Activated T-cell treated with anti-CD3 and anti-CD28 coated beads, Interleukin-2, amount 50 U/mL, for 24 hours (primary cell): ENCODE data around the gene NPC2.
A peak's percentile ranks its signal among the peaks of the same experiment; 100 is the strongest.

Source experiments
- DNase-seq: peaks from one replicate; pipeline ENCODE4 v3.0.0-alpha.2; 2020
- H3K27ac Mint-ChIP-seq: 2 replicates; pipeline ENCODE4 v1.8.0; 2020; ENCODE audit warnings: mild to moderate bottlenecking, mixed read lengths
- H3K27me3 Mint-ChIP-seq: 2 replicates; pipeline ENCODE4 v1.8.0; 2020; ENCODE audit warnings: mixed read lengths
- H3K36me3 Mint-ChIP-seq: 2 replicates; pipeline ENCODE4 v1.8.0; 2020; ENCODE audit warnings: low read depth, mixed read lengths
- H3K4me1 Mint-ChIP-seq: 2 replicates; pipeline ENCODE4 v1.8.0; 2020; ENCODE audit warnings: low read depth, mixed read lengths
- H3K4me3 Mint-ChIP-seq: 2 replicates; pipeline ENCODE4 v1.8.0; 2020; ENCODE audit warnings: mild to moderate bottlenecking, moderate library complexity, mixed read lengths
- H3K9me3 Mint-ChIP-seq: 2 replicates; pipeline ENCODE4 v1.8.0; 2020; ENCODE audit warnings: mixed read lengths

NPC2 gene

GRCh38 chr14:74478996-74479635, 14.0 kb downstream of the NPC2 start:
- H3K27ac Mint-ChIP-seq, result no peak overlapping the region
- no peaks in the 10 kb centered on the region for H3K9me3 Mint-ChIP-seq
- no peak for DNase-seq
- H3K4me3 Mint-ChIP-seq, result no peak overlapping the region
- H3K36me3 Mint-ChIP-seq, result peaks cover 40% of the 10 kb centered on the region
- H3K27me3 Mint-ChIP-seq, result no peaks in the 10 kb centered on the region
- peaks cover 2% of the 10 kb centered on the region for H3K4me1 Mint-ChIP-seq

GRCh38 chr14:74476607-74477006, 16.5 kb downstream of the NPC2 start:
- Mint-ChIP-seq H3K27me3 (no peaks in the 10 kb centered on the region), H3K27ac (no peak overlapping the region), H3K9me3 (no peaks in the 10 kb centered on the region), H3K4me3 (no peak overlapping the region), H3K4me1 (peaks cover 2% of the 10 kb centered on the region), H3K36me3 (peaks cover 24% of the 10 kb centered on the region)
- DNase-seq, result no peak

DNA sequence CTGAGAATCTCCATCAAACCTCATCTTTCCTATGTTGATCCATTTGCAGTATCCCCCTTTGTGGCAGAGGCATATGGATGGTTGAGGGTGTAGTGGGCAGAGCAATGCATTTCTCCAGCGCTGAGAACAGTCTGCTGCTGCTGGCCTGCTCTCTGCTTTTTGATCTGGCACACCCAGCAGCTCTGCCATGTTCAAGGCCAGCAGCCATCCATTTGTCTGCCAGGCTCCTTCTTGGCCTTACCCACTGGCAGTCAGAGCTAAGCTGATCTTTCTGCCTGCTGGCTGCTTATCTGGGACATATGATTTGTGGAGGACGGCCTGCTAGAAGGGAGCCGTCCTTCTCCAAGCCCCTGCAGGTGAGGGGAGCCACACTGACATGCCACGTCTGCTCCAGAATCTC, 17.0 kb downstream of the NPC2 start:
- Mint-ChIP-seq H3K4me3 (no peak overlapping the region), H3K27ac (no peak overlapping the region), H3K36me3 (peaks cover 21% of the 10 kb centered on the region), H3K9me3 (no peaks in the 10 kb centered on the region), H3K4me1 (peaks cover 2% of the 10 kb centered on the region), H3K27me3 (no peaks in the 10 kb centered on the region)
- DNase-seq, result no peak

- H3K4me3 Mint-ChIP-seq, result no peak overlapping the region
- H3K4me1 Mint-ChIP-seq, result peaks cover 2% of the 10 kb centered on the region
- H3K9me3 Mint-ChIP-seq, result no peaks in the 10 kb centered on the region
- H3K27me3 Mint-ChIP-seq, result no peaks in the 10 kb centered on the region
- no peak for DNase-seq
- H3K27ac Mint-ChIP-seq, result no peak overlapping the region
- H3K36me3 Mint-ChIP-seq, result peaks cover 17% of the 10 kb centered on the region
Measured at GRCh38 chr14:74475678-74476077, 17.4 kb downstream of the NPC2 start.

DNA sequence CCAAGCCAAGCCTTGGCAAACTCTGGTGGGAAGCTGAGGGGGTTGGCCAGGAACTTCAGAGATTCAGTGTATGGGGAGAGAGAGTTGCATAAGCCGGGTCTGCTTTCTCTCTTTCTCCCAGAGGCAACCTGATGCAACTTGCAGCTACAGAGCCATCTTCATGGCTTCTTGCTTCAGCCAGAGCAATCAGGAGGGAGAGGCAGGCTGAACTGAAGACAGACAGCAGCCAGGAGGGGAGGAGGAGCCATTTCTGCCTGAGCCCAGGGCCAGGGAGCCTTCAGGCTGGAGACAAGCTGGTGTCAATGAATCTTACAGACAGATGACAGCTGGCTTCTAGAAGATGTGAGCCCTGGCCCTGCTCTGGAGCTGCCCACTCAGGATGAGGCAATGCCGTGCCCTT, 18.7 kb downstream of the NPC2 start:
- Mint-ChIP-seq H3K27me3 (no peaks in the 10 kb centered on the region), H3K4me1 (peaks cover 2% of the 10 kb centered on the region), H3K27ac (no peak overlapping the region), H3K36me3 (peaks cover 4% of the 10 kb centered on the region), H3K4me3 (no peak overlapping the region), H3K9me3 (no peaks in the 10 kb centered on the region)
- DNase-seq, result no peak

GRCh38 chr14:74472601-74473000, 20.5 kb downstream of the NPC2 start:
- Mint-ChIP-seq H3K27me3 (no peaks in the 10 kb centered on the region), H3K27ac (no peak overlapping the region), H3K4me3 (no peak overlapping the region), H3K9me3 (no peaks in the 10 kb centered on the region), H3K36me3 (no peaks in the 10 kb centered on the region), H3K4me1 (peaks cover 2% of the 10 kb centered on the region)
- DNase-seq, result no peak

- H3K9me3 Mint-ChIP-seq, result no peaks in the 10 kb centered on the region
- H3K4me3 Mint-ChIP-seq, result no peak overlapping the region
- no peak for DNase-seq
- H3K27me3 Mint-ChIP-seq, result no peaks in the 10 kb centered on the region
- H3K36me3 Mint-ChIP-seq, result no peaks in the 10 kb centered on the region
- H3K4me1 Mint-ChIP-seq, result no peaks in the 10 kb centered on the region
- no peak overlapping the region for H3K27ac Mint-ChIP-seq
Measured at GRCh38 chr14:74469548-74470518, 23.3 kb downstream of the NPC2 start.

DNA sequence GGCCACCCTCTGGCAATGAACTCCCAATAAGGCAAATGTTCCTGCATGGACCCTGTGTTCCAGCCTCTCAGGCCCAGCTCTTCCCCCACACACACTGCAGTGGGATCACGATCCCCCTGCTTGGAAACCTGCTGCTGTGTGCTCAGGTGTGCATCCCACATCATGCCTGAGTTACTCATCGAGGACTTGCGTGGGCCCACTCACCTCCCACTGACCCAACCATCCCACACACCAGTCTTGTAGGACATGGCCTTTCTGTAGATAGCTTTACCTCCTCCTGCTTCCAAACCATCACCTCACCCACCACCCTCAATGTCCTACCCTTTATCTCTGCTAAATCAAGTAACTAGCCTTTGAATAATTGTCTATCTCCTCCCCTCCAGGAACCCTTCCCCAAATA, 24.6 kb downstream of the NPC2 start:
- H3K4me1 Mint-ChIP-seq, result no peaks in the 10 kb centered on the region
- DNase-seq, result no peak
- H3K36me3 Mint-ChIP-seq, result no peaks in the 10 kb centered on the region
- no peak overlapping the region for H3K4me3 Mint-ChIP-seq
- H3K9me3 Mint-ChIP-seq, result no peaks in the 10 kb centered on the region
- H3K27ac Mint-ChIP-seq, result no peak overlapping the region
- no peaks in the 10 kb centered on the region for H3K27me3 Mint-ChIP-seq

GRCh38 chr14:74465335-74465734, 27.8 kb downstream of the NPC2 start:
- H3K4me3 Mint-ChIP-seq, result no peak overlapping the region
- H3K9me3 Mint-ChIP-seq, result no peaks in the 10 kb centered on the region
- DNase-seq, result no peak
- H3K27me3 Mint-ChIP-seq, result peaks cover 6% of the 10 kb centered on the region
- H3K27ac Mint-ChIP-seq, result no peak overlapping the region
- no peaks in the 10 kb centered on the region for H3K4me1 Mint-ChIP-seq
- no peaks in the 10 kb centered on the region for H3K36me3 Mint-ChIP-seq

DNA sequence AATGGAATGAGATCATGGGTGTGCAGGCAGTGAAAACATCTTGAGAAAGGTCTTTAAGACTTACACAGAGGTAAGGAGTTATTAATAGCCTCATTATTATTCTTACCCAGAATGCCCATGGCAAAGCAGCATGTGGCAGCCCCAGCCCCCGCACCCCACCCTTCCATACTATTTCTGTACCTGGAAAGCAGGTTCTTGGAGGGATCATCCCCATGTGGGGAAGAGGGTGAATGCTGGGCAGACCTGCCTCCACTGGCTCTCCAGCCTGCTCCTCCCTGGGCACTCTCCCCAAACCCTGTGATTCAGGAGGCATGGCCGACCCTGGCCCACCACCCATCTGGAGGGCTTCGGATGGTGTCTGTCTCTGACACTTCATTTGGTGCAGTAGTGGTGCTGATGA, 28.3 kb downstream of the NPC2 start:
- no peak for DNase-seq
- H3K4me1 Mint-ChIP-seq, result no peaks in the 10 kb centered on the region
- H3K9me3 Mint-ChIP-seq, result no peaks in the 10 kb centered on the region
- no peaks in the 10 kb centered on the region for H3K36me3 Mint-ChIP-seq
- peaks cover 6% of the 10 kb centered on the region for H3K27me3 Mint-ChIP-seq
- no peak overlapping the region for H3K4me3 Mint-ChIP-seq
- no peak overlapping the region for H3K27ac Mint-ChIP-seq

- no peak for DNase-seq
- Mint-ChIP-seq H3K9me3 (no peaks in the 10 kb centered on the region), H3K27me3 (peaks cover 6% of the 10 kb centered on the region), H3K4me3 (no peak overlapping the region), H3K4me1 (no peaks in the 10 kb centered on the region), H3K27ac (no peak overlapping the region), H3K36me3 (no peaks in the 10 kb centered on the region)
Measured at GRCh38 chr14:74463697-74464096, 29.4 kb downstream of the NPC2 start.

DNA sequence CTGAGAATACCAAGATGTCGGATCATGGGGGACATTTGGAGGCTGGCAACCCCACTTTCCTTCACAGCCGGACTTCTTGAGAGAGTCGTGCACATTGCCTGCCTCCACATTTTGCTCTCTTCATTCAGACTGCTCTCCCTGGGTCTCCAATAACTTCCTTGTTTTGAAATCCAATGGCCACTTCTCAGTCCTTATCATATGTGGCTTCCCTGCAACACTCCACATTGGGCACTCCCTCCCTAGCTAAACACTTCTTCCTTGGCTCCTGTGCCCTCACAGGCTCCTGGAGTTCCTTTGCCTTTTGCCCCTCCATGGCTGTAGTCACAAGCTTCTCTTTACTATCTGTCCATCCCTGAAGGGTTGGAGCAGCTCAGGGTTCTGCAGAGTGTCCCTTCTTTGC, 30.1 kb downstream of the NPC2 start:
- DNase-seq, result no peak
- Mint-ChIP-seq H3K27ac (no peak overlapping the region), H3K4me3 (no peak overlapping the region), H3K27me3 (peaks cover 6% of the 10 kb centered on the region), H3K36me3 (no peaks in the 10 kb centered on the region), H3K4me1 (no peaks in the 10 kb centered on the region), H3K9me3 (no peaks in the 10 kb centered on the region)

DNA sequence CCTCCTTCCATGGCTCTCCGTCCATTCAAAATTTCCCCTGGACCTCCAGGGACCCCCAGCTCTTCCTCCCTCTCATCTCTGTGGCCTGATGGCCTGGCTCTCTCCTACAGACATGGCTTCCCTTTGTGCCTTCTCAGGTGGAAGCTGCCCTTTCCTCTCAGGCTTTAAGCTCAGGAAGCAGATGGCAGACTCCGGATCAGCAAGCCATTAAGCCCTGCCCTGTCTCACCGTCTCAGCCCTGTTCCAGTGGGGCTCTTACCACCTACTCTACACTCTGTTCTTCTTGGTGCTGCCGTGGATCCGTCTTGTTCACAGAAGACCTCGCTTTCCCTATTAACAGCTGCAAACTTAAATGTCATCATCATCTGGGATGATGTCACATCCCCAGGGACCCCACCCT, 33.1 kb downstream of the NPC2 start:
- H3K36me3 Mint-ChIP-seq, result no peaks in the 10 kb centered on the region
- H3K27me3 Mint-ChIP-seq, result peaks cover 6% of the 10 kb centered on the region
- H3K9me3 Mint-ChIP-seq, result no peaks in the 10 kb centered on the region
- no peak for DNase-seq
- no peaks in the 10 kb centered on the region for H3K4me1 Mint-ChIP-seq
- H3K27ac Mint-ChIP-seq, result no peak overlapping the region
- H3K4me3 Mint-ChIP-seq, result no peak overlapping the region

DNA sequence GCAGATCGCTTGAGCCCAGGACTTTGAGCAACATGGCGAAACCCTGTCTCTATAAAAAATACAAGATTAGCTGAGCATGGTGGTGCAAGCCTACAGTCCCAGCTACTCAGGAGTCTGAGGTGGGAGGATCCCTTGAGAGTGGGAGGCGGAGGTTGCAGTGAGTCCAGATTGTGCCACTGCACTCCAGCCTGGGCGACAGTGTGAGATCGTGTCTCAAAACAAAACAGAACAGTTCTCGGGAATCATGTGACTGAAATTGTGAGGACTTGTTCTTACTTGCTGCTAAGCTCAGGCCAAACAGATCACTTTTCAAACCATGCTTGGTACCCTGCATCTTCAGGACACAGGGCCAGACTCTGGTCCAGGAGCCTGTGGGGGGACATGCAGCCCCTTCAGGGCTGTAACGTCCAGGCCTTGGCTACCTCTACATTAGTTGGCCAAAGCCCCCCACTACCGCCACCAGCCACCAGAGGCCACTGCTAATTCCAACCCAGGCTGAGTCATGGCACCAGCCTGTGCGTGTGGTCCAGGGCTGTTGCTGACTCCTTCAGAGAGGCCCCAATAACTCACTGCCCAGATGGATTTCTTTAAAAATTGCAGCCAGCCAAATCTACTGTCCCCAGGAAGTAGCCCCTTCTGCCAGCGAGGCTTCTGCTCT, 33.7 kb downstream of the NPC2 start:
- Mint-ChIP-seq H3K9me3 (no peaks in the 10 kb centered on the region), H3K4me3 (no peak overlapping the region), H3K27me3 (peaks cover 6% of the 10 kb centered on the region), H3K27ac (no peak overlapping the region), H3K4me1 (no peaks in the 10 kb centered on the region), H3K36me3 (no peaks in the 10 kb centered on the region)
- DNase-seq, result peak; percentile 42

DNA sequence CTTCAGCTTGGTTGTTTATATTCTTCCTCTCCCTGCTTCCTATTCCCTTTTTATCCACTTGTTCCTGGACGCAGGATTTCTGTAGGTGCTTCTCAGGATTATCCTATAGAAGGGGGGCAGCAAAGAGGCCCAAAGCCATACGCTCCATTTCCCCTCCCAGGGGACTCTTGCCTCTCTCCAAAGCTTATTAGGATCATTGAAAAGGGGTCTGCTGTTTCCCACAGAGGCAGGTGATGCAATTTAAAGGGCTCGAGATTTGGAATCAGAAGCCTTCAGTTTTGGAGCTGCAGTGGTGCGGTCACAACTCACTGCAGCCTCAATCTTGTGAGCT, 35.6 kb downstream of the NPC2 start:
- Mint-ChIP-seq H3K4me3 (no peak overlapping the region), H3K27me3 (peaks cover 8% of the 10 kb centered on the region), H3K27ac (no peak overlapping the region), H3K9me3 (no peaks in the 10 kb centered on the region), H3K4me1 (no peaks in the 10 kb centered on the region), H3K36me3 (no peaks in the 10 kb centered on the region)
- no peak for DNase-seq
